ENCODE data around the gene CD36.

DNA sequence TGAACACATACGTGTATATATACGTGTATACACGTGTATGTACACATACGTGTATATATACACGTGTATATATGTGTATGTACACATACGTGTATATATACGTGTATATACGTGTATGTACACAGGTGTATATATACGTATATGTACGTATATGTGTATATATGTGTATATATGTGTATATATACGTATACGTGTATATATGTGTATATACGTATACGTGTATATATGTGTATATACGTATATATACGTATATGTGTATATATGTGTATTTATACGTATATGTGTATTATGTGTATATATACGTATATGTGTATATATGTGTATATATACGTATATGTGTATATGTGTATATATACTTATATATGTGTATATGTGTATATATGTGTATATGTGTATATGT is 44.3 kb downstream of the CD36 start:
- TF ChIP-seq, protein P1, sequence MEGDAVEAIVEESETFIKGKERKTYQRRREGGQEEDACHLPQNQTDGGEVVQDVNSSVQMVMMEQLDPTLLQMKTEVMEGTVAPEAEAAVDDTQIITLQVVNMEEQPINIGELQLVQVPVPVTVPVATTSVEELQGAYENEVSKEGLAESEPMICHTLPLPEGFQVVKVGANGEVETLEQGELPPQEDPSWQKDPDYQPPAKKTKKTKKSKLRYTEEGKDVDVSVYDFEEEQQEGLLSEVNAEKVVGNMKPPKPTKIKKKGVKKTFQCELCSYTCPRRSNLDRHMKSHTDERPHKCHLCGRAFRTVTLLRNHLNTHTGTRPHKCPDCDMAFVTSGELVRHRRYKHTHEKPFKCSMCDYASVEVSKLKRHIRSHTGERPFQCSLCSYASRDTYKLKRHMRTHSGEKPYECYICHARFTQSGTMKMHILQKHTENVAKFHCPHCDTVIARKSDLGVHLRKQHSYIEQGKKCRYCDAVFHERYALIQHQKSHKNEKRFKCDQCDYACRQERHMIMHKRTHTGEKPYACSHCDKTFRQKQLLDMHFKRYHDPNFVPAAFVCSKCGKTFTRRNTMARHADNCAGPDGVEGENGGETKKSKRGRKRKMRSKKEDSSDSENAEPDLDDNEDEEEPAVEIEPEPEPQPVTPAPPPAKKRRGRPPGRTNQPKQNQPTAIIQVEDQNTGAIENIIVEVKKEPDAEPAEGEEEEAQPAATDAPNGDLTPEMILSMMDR (IDR thresholded peaks at IDR 0.05) = no peak
- no peak for TF ChIP-seq POLR2A (IDR thresholded peaks at IDR 0.05)
- no peak for TF ChIP-seq POLR2AphosphoS5 (IDR thresholded peaks at IDR 0.05)

All from prostate gland (tissue), 2 donors.